ENCODE results near the gene TMEM242.

- TF ChIP-seq CTCF (IDR thresholded peaks at IDR 0.05) = no peak
- TF ChIP-seq EP300 (IDR thresholded peaks at IDR 0.05) = no peak
Measured at GRCh38 chr6:157287247-157287850, 36.0 kb downstream of the TMEM242 start.

Data from ovary (tissue), 3 donors.